Loucy (cell line): ENCODE data around the gene NRDE2.
"Not testable (repeated sequence)": the region's sequence is repeated elsewhere in the genome, so short reads cannot be mapped to it uniquely, and the experiment has no call there.

Experiments used
- H2AFZ ChIP-seq: fragments of 200-600 bp; sonication (generic); 2 replicates; pipeline ENCODE4 v1.6.0; 2016; ENCODE audit warnings: antibody characterized with exemption, mild to moderate bottlenecking, low read length, moderate library complexity
- H3F3A ChIP-seq: fragments of 200-600 bp; 2 replicates; pipeline ENCODE4 v1.6.0; 2016; ENCODE audit warnings: antibody characterized with exemption, low read depth, mild to moderate bottlenecking
- H3K27me3 ChIP-seq: fragments of 200-600 bp; sonication (generic); 2 replicates; pipeline ENCODE4 v1.6.1; 2014; ENCODE audit warnings: low read length, mild to moderate bottlenecking; ENCODE audit not compliant: insufficient read depth, poor library complexity, severe bottlenecking
- H3K36me3 ChIP-seq: fragments of 200-600 bp; sonication (generic); 2 replicates; pipeline ENCODE4 v1.6.1; 2016; ENCODE audit warnings: low read length; ENCODE audit not compliant: insufficient read depth
- H3K4me1 ChIP-seq: fragments of 200-600 bp; sonication (generic); 2 replicates; pipeline ENCODE4 v1.5.1; 2014; ENCODE audit warnings: low read length, mild to moderate bottlenecking; ENCODE audit not compliant: insufficient read depth, poor library complexity, severe bottlenecking
- H3K4me2 ChIP-seq: fragments of 200-600 bp; sonication (generic); 2 replicates; pipeline ENCODE4 v1.6.0; 2014; ENCODE audit warnings: antibody characterized with exemption, low read length, low read depth, mild to moderate bottlenecking; ENCODE audit not compliant: poor library complexity, severe bottlenecking
- H3K4me3 ChIP-seq: fragments of 200-600 bp; sonication (generic); 2 replicates; pipeline ENCODE4 v1.5.1; 2014; ENCODE audit warnings: low read length, mild to moderate bottlenecking, mixed read lengths; ENCODE audit not compliant: poor library complexity, severe bottlenecking
- H3K79me2 ChIP-seq: fragments of 200-600 bp; sonication (generic); 2 replicates; pipeline ENCODE4 v1.6.1; 2014; ENCODE audit warnings: low read length; ENCODE audit not compliant: insufficient read depth
- H3K9ac ChIP-seq: fragments of 200-600 bp; sonication (generic); 2 replicates; pipeline ENCODE4 v1.6.0; 2014; ENCODE audit warnings: mild to moderate bottlenecking, low read depth, low read length, moderate library complexity; ENCODE audit not compliant: poor library complexity, severe bottlenecking
- H3K9me2 ChIP-seq: fragments of 200-600 bp; sonication (generic); replicated peaks from 2 replicates; pipeline ENCODE4 v1.6.1; 2016; ENCODE audit warnings: low read depth, low read length, mixed read lengths
- H3K9me3 ChIP-seq: fragments of 200-600 bp; sonication (generic); 2 replicates; pipeline ENCODE4 v1.6.1; 2014; ENCODE audit warnings: mild to moderate bottlenecking, antibody characterized with exemption, low read length, low read depth; ENCODE audit not compliant: insufficient read depth
- H4K20me1 ChIP-seq: fragments of 200-600 bp; sonication (generic); 2 replicates; pipeline ENCODE4 v1.6.0; 2014; ENCODE audit warnings: antibody characterized with exemption, low read length, mild to moderate bottlenecking; ENCODE audit not compliant: insufficient read depth, poor library complexity, severe bottlenecking
- EZH2phosphoT487 ChIP-seq: fragments of 200-600 bp; IDR thresholded peaks from 2 replicates; pipeline ENCODE4 v1.6.1; 2018; ENCODE audit warnings: antibody characterized with exemption, mild to moderate bottlenecking, moderate library complexity, borderline replicate concordance
- TF ChIP-seq, protein P1 (sequence below): fragments of 200-600 bp; sonication (generic); conservative IDR thresholded peaks from 2 replicates; pipeline ENCODE4 v1.5.1; 2014; ENCODE audit warnings: mild to moderate bottlenecking, antibody characterized with exemption, low read length

The NRDE2 gene

DNA sequence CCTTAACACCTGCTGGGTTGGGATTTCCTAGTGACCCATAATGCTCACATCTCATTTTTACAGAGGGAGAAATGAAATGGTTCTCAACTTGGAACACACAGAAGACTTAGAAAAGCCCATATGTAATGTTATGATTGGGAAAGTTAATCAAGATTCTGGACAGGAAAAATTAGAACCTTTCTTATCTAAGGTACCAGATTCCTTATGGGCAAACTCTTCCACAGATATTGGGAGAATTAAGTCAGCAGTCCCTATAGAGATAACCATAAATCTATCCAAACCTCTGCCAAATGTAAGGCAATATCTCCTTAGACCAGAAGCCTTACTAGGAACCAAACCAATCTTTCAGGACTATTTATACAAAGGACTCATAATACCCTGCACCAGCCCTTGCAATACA, 89.3 kb downstream of the NRDE2 start:
- H3K9me3 ChIP-seq, result peaks cover 25% of the 10 kb centered on the region; the same call in 1 of the 2 replicates
- TF ChIP-seq, protein P1, sequence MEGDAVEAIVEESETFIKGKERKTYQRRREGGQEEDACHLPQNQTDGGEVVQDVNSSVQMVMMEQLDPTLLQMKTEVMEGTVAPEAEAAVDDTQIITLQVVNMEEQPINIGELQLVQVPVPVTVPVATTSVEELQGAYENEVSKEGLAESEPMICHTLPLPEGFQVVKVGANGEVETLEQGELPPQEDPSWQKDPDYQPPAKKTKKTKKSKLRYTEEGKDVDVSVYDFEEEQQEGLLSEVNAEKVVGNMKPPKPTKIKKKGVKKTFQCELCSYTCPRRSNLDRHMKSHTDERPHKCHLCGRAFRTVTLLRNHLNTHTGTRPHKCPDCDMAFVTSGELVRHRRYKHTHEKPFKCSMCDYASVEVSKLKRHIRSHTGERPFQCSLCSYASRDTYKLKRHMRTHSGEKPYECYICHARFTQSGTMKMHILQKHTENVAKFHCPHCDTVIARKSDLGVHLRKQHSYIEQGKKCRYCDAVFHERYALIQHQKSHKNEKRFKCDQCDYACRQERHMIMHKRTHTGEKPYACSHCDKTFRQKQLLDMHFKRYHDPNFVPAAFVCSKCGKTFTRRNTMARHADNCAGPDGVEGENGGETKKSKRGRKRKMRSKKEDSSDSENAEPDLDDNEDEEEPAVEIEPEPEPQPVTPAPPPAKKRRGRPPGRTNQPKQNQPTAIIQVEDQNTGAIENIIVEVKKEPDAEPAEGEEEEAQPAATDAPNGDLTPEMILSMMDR, result no peak
- TF ChIP-seq EZH2phosphoT487, result no peak
- H3K36me3 ChIP-seq, result no peaks in the 10 kb centered on the region
- H3K9ac ChIP-seq, result no peak overlapping the region
- no peak overlapping the region for H3K4me3 ChIP-seq
- no peaks in the 10 kb centered on the region for H3K79me2 ChIP-seq
- no peaks in the 10 kb centered on the region for H3F3A ChIP-seq
- H4K20me1 ChIP-seq, result no peaks in the 10 kb centered on the region
- no peak overlapping the region for H2AFZ ChIP-seq
- no peaks in the 10 kb centered on the region for H3K4me1 ChIP-seq
- no peaks in the 10 kb centered on the region for H3K27me3 ChIP-seq
- no peaks in the 10 kb centered on the region for H3K9me2 ChIP-seq
- no peak overlapping the region for H3K4me2 ChIP-seq

DNA sequence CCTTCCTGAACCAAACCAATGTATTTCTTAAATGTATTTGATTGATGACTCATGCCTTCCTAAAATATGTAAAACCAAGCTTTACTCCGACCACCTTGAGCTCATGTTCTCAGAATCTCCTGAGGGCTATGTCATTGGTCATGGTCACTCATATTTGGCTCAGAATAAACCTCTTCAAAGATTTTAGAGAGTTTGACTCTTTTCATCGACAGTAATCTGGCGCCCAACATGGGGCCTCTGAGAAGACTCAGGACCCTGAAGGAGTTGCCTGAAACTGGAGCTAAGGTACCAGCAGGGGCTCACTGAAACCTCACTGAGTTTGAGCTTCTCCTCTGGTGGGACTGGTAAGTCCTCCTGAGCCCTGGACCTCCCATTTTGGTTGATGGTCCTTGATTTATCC, 92.6 kb downstream of the NRDE2 start:
- H3K4me3 ChIP-seq, result no peak overlapping the region
- H3K9me3 ChIP-seq, result peaks cover 29% of the 10 kb centered on the region; the same call in 1 of the 2 replicates
- TF ChIP-seq, protein P1, result no peak
- no peak for TF ChIP-seq EZH2phosphoT487
- H3K9ac ChIP-seq, result no peak overlapping the region
- H3K36me3 ChIP-seq, result no peaks in the 10 kb centered on the region
- H3K27me3 ChIP-seq, result peaks cover under 1% of the 10 kb centered on the region
- H3K9me2 ChIP-seq, result no peaks in the 10 kb centered on the region
- no peaks in the 10 kb centered on the region for H3K79me2 ChIP-seq
- no peaks in the 10 kb centered on the region for H4K20me1 ChIP-seq
- H3K4me1 ChIP-seq, result peaks cover 3% of the 10 kb centered on the region
- no peak overlapping the region for H2AFZ ChIP-seq
- no peak overlapping the region for H3K4me2 ChIP-seq
- no peaks in the 10 kb centered on the region for H3F3A ChIP-seq

DNA sequence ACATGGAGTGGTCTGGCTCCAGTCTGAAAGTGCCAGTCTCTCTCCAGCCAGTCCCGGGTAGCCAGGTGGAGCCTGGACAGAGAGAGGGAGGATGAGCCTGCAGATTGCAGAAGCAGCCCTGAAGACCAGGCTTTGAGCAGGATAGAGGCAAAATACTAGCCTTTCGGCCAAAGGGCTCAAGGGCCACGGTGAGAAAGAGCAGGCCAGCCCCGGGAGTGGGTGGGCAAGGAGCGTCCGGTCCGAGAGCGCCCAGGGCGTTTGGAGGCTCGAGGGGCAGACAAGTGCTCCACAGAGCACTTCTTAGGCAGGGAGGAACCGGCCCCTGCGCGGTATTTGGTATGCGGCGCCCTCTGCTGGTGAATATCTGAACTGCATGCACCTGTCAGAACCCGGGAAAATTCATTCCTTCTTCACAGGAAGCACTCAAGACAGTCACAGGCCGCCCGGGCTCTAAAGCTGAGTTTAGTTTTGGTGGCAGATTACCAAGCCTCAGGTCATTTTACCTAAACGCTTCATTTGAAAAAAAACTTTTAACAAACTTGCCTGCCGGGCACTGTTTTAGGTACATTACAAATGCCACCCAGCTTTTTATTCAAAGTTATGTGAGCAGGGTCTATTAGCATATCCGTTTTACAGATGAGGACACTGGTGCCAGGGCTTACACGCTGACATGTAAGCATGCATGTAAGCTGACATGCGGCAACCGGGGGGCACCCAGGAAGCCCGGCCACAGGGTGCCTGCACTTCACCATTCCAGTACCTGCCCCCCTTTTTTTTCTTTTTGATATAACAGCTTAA, 96.4 kb downstream of the NRDE2 start:
- H3K9me2 ChIP-seq, result no peaks in the 10 kb centered on the region
- no peak overlapping the region for H3K9ac ChIP-seq
- H3K36me3 ChIP-seq, result no peaks in the 10 kb centered on the region
- peaks cover 6% of the 10 kb centered on the region for H3K27me3 ChIP-seq
- no peaks in the 10 kb centered on the region for H3K79me2 ChIP-seq
- H2AFZ ChIP-seq, result peak overlapping the region; percentile 85
- no peaks in the 10 kb centered on the region for H3F3A ChIP-seq
- H3K4me2 ChIP-seq, result peak overlapping the region; percentile 66
- peaks cover 3% of the 10 kb centered on the region for H3K4me1 ChIP-seq
- TF ChIP-seq EZH2phosphoT487, result no peak
- TF ChIP-seq, protein P1, result peak; percentile 97
- no peaks in the 10 kb centered on the region for H4K20me1 ChIP-seq
- H3K9me3 ChIP-seq, result peaks cover 23% of the 10 kb centered on the region; the same call in 1 of the 2 replicates
- H3K4me3 ChIP-seq, result peak overlapping the region; percentile 48

DNA sequence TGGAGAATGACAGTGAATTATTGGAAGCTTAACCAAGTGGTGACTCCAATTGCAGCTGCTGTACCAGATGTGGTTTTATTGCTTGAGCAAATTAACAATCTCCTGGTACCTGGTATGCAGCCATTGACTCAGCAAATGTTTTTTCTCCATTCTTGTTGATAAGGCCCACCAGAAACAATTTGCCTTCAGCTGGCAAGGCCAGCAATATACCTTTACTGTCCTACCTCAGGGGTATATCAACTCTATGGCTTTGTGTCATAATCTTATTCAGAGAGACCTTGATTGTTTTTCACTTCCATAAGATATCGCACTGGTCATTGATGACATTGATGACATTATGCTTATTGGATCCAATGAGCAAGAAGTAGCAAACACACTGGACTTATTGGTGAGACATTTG, 101.8 kb downstream of the NRDE2 start:
- H2AFZ ChIP-seq, H3K79me2 ChIP-seq, H4K20me1 ChIP-seq, H3F3A ChIP-seq, H3K4me2 ChIP-seq, H3K36me3 ChIP-seq, H3K27me3 ChIP-seq, H3K4me3 ChIP-seq, H3K4me1 ChIP-seq, H3K9me2 ChIP-seq, H3K9me3 ChIP-seq, H3K9ac ChIP-seq: not testable (repeated sequence)
